ENCODE measurements around the gene DCHS2. TPM values are rescaled to one million over a fixed set of nuclear protein-coding genes. Genes with fewer than 3 reads are reported as not detected.

The DCHS2 gene
- total and polyA plus RNA-seq, 8 donors, result 0.12 to 3.5 (median 1.5) TPM

DNA sequence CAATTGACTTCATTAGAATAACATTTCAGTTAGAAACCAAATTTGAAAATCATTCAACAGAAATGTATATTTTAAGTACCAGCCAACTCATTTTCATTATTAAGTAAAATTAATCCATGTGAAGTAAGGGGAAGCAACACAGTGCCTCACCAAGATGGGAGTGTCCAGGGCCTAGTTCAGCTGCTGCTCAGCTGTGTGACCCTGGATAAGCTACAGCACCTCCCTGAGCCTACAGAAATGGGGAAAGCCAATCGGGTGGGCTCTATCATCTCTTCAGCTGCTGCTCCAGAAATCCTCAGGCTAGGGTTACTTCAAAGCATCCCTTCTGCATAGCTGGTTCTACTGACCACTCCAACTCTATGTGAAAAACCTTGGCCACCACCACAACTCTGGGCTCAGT, 18.7 kb downstream of the DCHS2 start:
- DNase-seq, result no peak
- Histone ChIP-seq H3K36me3 (no peaks in the 10 kb centered on the region), H3K4me1 (no peaks in the 10 kb centered on the region), H3K27ac (no peak overlapping the region), H3K27me3 (no peaks in the 10 kb centered on the region), H3K9me3 (no peaks in the 10 kb centered on the region), H3K4me3 (no peak overlapping the region)
- intact Hi-C loops (cut with DNase I), result no loop called here
- no peak for ATAC-seq
- TF ChIP-seq, protein P1, sequence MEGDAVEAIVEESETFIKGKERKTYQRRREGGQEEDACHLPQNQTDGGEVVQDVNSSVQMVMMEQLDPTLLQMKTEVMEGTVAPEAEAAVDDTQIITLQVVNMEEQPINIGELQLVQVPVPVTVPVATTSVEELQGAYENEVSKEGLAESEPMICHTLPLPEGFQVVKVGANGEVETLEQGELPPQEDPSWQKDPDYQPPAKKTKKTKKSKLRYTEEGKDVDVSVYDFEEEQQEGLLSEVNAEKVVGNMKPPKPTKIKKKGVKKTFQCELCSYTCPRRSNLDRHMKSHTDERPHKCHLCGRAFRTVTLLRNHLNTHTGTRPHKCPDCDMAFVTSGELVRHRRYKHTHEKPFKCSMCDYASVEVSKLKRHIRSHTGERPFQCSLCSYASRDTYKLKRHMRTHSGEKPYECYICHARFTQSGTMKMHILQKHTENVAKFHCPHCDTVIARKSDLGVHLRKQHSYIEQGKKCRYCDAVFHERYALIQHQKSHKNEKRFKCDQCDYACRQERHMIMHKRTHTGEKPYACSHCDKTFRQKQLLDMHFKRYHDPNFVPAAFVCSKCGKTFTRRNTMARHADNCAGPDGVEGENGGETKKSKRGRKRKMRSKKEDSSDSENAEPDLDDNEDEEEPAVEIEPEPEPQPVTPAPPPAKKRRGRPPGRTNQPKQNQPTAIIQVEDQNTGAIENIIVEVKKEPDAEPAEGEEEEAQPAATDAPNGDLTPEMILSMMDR (IDR thresholded peaks at IDR 0.05), result no peak

DNA sequence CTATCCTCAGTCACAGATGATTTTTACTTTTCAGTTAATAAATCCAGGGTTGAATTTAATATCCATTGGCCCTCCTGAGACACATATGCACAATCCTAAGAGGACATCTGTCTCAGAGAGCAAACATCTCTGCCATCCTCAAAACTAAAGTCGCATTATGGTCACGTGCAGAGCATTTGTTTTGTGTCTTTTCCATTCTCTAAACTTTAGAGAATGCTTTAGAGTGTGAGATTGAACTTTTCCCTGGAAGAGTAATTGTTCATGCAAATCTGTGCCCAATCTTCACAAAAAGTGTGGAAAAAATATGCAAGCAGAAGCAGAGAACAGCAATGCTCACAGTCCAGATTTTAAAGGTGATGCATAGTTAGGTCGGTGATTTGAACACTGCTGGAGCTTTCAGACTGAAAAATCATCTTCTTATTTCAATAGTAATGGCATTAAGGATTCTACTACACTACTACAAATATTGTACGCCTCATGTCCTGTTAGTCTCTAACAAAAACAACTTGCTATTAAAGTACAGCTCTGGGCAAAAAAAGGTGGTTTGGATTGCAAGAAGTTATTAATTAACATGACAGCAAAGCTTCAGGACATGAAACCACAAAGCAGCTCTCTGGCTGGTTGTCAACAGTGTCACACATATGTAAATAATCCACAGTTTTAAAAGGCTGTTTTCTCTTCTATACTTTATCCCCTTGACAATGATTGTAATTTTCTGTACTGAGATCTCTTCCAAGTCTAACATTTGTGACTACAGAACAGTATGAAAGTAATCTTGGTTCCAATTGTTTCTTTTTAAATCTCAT, 19.9 kb downstream of the DCHS2 start:
- no peak for ATAC-seq
- Histone ChIP-seq H3K4me1 (no peaks in the 10 kb centered on the region), H3K4me3 (no peak overlapping the region), H3K9me3 (no peaks in the 10 kb centered on the region), H3K36me3 (no peaks in the 10 kb centered on the region), H3K27ac (no peak overlapping the region), H3K27me3 (no peaks in the 10 kb centered on the region)
- TF ChIP-seq, protein P1 (IDR thresholded peaks at IDR 0.05), result no peak
- intact Hi-C loops (cut with DNase I), result no loop called here
- DNase-seq, result no peak

DNA sequence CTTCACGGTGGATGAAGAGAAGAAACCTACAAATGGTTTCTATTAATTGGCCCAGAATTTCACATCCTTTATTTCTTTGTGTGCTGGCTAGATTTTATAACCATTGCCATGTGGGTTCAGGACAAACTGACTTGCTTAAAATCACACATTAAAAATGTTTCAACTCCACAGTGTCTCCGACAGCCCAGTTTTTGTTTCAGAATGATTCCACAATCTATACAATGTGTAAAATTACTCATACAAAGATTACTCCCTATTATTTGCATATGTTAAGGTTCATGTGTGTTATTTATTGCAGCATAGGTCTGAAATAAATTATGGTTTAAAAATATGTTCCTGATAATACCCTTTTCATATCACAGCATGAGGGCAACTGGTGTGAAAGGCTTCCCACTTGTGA, 20.6 kb downstream of the DCHS2 start:
- no peak overlapping the region for H3K27ac ChIP-seq
- DNase-seq (no peak), ATAC-seq (no peak)
- no peaks in the 10 kb centered on the region for H3K27me3 ChIP-seq
- TF ChIP-seq, protein P1 (IDR thresholded peaks at IDR 0.05), result no peak
- intact Hi-C loops (cut with DNase I), result no loop called here
- H3K4me1 ChIP-seq, result no peaks in the 10 kb centered on the region
- H3K9me3 ChIP-seq, result no peaks in the 10 kb centered on the region
- H3K4me3 ChIP-seq, result no peak overlapping the region
- no peaks in the 10 kb centered on the region for H3K36me3 ChIP-seq

DNA sequence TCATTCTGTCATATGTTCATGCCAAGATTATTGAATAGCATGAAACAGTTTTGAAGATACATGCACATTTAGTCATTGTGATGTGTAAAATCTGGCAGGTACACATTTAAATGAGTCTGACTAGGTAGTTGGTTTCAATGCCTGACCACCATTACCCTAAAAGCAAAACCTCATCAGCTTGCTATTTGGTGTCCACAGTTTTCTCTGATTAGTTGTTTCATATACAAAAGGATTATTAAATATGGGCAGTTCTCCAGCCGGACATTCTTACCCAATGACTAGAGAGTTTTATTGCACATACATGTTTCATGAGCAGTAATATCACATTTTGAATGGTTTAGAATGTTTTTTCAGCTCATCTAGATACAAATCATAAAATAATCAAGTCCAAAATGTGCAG, 23.7 kb downstream of the DCHS2 start:
- ATAC-seq, result no peak
- intact Hi-C loops (cut with DNase I), result no loop called here
- Histone ChIP-seq H3K36me3 (no peaks in the 10 kb centered on the region), H3K9me3 (no peaks in the 10 kb centered on the region), H3K4me1 (no peaks in the 10 kb centered on the region), H3K4me3 (no peak overlapping the region), H3K27ac (no peak overlapping the region), H3K27me3 (no peaks in the 10 kb centered on the region)
- DNase-seq, result peak in 1 of 4 donors; percentile 61
- TF ChIP-seq, protein P1 (IDR thresholded peaks at IDR 0.05), result no peak

DNA sequence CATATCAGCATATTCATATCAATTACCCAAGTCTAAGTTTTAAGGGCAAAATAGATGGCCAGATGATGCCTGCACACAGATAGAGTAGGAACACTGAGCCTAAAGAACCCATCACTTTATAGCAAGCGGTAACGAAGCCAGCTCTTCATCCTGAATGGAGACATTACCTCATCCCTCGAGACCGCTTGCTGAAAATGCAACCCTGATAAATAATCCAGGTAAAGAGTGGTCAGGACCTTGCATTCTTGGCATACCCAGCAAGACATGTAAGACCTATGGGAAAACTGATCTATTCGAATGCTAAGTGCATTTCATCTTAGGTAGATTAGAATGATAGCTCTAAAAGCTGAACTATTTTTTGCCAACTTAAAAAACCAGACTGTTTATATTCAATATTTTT, 25.3 kb downstream of the DCHS2 start:
- TF ChIP-seq, protein P1 (IDR thresholded peaks at IDR 0.05), result no peak
- Histone ChIP-seq H3K4me3 (no peak overlapping the region), H3K27ac (no peak overlapping the region), H3K9me3 (no peaks in the 10 kb centered on the region), H3K27me3 (no peaks in the 10 kb centered on the region), H3K36me3 (no peaks in the 10 kb centered on the region), H3K4me1 (no peaks in the 10 kb centered on the region)
- intact Hi-C loops (cut with DNase I), result no loop called here
- no peak for DNase-seq
- ATAC-seq, result no peak

All from left lung (tissue), 10 donors.